Hepatocyte (in vitro differentiated cells): ENCODE data around the gene RSPRY1.

Experiments used
- EZH2phosphoT487 ChIP-seq: fragments of 200-600 bp; sonication (generic); IDR thresholded peaks from one replicate; pipeline ENCODE4 v1.6.1; 2018; ENCODE audit warnings: antibody characterized with exemption, mild to moderate bottlenecking, low read depth, moderate library complexity; ENCODE audit not compliant: unreplicated experiment, severe bottlenecking
- TF ChIP-seq, protein P1 (sequence below): fragments of 200-600 bp; sonication (generic); IDR thresholded peaks from 2 replicates; pipeline ENCODE4 v1.5.1; 2016; ENCODE audit warnings: antibody characterized with exemption, mild to moderate bottlenecking; ENCODE audit not compliant: poor library complexity

DNA sequence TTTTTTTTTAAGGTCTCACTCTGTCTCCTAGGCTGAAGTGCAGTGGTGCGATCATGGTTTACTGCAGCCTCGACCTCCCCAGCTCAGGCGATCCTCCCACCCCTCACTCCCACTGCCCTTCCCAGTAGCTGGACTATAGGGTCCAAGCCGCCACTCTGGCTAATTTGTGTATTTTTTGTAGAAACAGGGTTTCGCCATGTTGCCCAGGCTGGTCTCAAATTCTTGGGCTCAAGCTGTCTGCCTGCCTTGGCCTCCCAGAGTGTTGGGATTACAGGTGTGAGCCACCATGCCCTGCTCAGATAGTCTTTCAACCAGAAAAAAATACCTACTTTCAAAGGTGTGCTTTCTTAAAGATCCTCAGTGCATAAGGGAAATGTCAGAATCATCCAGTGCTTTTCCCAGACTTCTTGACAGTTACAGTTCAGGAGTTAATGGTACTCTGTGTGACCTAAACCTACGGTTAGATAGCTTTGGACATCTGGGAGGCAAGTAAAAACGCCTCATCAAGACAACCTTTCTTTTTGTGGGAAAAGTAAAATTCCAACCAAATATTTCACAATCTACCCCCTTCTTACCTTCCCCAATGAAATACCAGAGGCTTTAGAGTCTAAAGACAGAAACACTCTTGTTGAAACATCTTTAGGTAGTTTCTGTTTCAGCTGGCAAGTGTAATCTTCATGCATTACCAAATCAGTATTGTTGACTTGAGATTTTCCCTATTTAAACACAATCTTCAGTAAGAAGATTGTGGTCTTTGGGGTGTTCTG lies 6.8 kb downstream of the RSPRY1 start:
- TF ChIP-seq, protein P1, sequence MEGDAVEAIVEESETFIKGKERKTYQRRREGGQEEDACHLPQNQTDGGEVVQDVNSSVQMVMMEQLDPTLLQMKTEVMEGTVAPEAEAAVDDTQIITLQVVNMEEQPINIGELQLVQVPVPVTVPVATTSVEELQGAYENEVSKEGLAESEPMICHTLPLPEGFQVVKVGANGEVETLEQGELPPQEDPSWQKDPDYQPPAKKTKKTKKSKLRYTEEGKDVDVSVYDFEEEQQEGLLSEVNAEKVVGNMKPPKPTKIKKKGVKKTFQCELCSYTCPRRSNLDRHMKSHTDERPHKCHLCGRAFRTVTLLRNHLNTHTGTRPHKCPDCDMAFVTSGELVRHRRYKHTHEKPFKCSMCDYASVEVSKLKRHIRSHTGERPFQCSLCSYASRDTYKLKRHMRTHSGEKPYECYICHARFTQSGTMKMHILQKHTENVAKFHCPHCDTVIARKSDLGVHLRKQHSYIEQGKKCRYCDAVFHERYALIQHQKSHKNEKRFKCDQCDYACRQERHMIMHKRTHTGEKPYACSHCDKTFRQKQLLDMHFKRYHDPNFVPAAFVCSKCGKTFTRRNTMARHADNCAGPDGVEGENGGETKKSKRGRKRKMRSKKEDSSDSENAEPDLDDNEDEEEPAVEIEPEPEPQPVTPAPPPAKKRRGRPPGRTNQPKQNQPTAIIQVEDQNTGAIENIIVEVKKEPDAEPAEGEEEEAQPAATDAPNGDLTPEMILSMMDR = no peak
- TF ChIP-seq EZH2phosphoT487 = no peak
